Brain microvascular endothelial cell (primary cell): ENCODE results near the gene NYNRIN.

Source experiments
- DNase-seq: peaks from one replicate; pipeline ENCODE4 v3.0.0-alpha.2; 2020
- H3K27ac ChIP-seq: fragments of 250-450 bp; sonication (Bioruptor Pico); 2 replicates; pipeline ENCODE4 v1.5.1; 2020; ENCODE audit warnings: mild to moderate bottlenecking, moderate library complexity
- H3K27me3 ChIP-seq: fragments of 250-450 bp; sonication (Bioruptor Pico); replicated peaks from 2 replicates; pipeline ENCODE4 v1.5.1; 2020; ENCODE audit warnings: mild to moderate bottlenecking
- H3K36me3 ChIP-seq: fragments of 250-450 bp; sonication (Bioruptor Pico); replicated peaks from 2 replicates; pipeline ENCODE4 v1.5.1; 2020; ENCODE audit warnings: mild to moderate bottlenecking
- H3K4me3 ChIP-seq: 2 replicates; pipeline ENCODE4 v1.5.1; 2011; ENCODE audit warnings: low read depth, mild to moderate bottlenecking, control low read depth, low read length, moderate library complexity
- CTCF ChIP-seq: IDR thresholded peaks from 2 replicates; pipeline ENCODE4 v1.5.1; 2011; ENCODE audit warnings: low read depth, mild to moderate bottlenecking, moderate library complexity, low read length, control low read depth, inconsistent platforms; ENCODE audit errors: missing control alignments
- in situ Hi-C: cut with HindIII; loops from 2 replicates; pipeline ENCODE4 v1.10.0; 2017; ENCODE audit warnings: low sequenced_read_pairs, low pct_ligation_motif_present

NYNRIN gene

GRCh38 chr14:24376448-24377070 is 22.2 kb upstream of the NYNRIN start:
- H3K36me3 ChIP-seq, result peaks cover 32% of the 10 kb centered on the region
- H3K27ac ChIP-seq, result no peak overlapping the region
- H3K4me3 ChIP-seq, result no peak overlapping the region
- no peaks in the 10 kb centered on the region for H3K27me3 ChIP-seq
- no peak for DNase-seq
- in situ Hi-C loops, result no loop called here
- TF ChIP-seq CTCF, result no peak

- Histone ChIP-seq H3K4me3 (no peak overlapping the region), H3K36me3 (peaks cover 32% of the 10 kb centered on the region), H3K27me3 (no peaks in the 10 kb centered on the region), H3K27ac (no peak overlapping the region)
- no peak for DNase-seq
- no peak for TF ChIP-seq CTCF
- in situ Hi-C loops, result no loop called here
Measured at GRCh38 chr14:24377126-24377525, 21.7 kb upstream of the NYNRIN start.

GRCh38 chr14:24377657-24378056 is 21.1 kb upstream of the NYNRIN start:
- Histone ChIP-seq H3K27ac (no peak overlapping the region), H3K36me3 (peaks cover 32% of the 10 kb centered on the region), H3K27me3 (no peaks in the 10 kb centered on the region), H3K4me3 (no peak overlapping the region)
- no peak for DNase-seq
- in situ Hi-C loops, result no loop called here
- TF ChIP-seq CTCF, result no peak

GRCh38 chr14:24378327-24378726 is 20.5 kb upstream of the NYNRIN start:
- Histone ChIP-seq H3K27ac (no peak overlapping the region), H3K36me3 (peaks cover 28% of the 10 kb centered on the region), H3K27me3 (no peaks in the 10 kb centered on the region), H3K4me3 (no peak overlapping the region)
- in situ Hi-C loops, result no loop called here
- TF ChIP-seq CTCF, result no peak
- no peak for DNase-seq

GRCh38 chr14:24378981-24379906 is 19.6 kb upstream of the NYNRIN start:
- no peak for DNase-seq
- Histone ChIP-seq H3K27me3 (no peaks in the 10 kb centered on the region), H3K27ac (no peak overlapping the region), H3K36me3 (peaks cover 18% of the 10 kb centered on the region), H3K4me3 (no peak overlapping the region)
- no peak for TF ChIP-seq CTCF
- in situ Hi-C loops, result no loop called here
